PC-9 (cell line): Measurements from ENCODE around the gene TOX2. TPM values are rescaled to one million over a fixed set of nuclear protein-coding genes. Genes with fewer than 3 reads are reported as not detected.

Experiments
- BruUV-seq: library from RNA; stranded (reverse); fragments of 400-500 nt; replicated peaks from 2 replicates; lab custom pipeline; 2021; lab: Mats Ljungman, UMichigan
- CTCF ChIA-PET: fragments of 300-600 bp; sonication (Branson Sonifier 250); formaldehyde crosslinking; loops from one replicate; lab custom pipeline; 2022; ENCODE audit warnings: antibody characterized with exemption; lab: Charles Lee
- POLR2A ChIA-PET: fragments of 300-600 bp; sonication (Branson Sonifier 250); formaldehyde crosslinking; loops from one replicate; lab custom pipeline; 2022; ENCODE audit warnings: antibody characterized with exemption; ENCODE audit not compliant: unreplicated experiment; lab: Charles Lee
- DNase-seq, 2 experiments: peaks; one replicate each; pipeline versions ENCODE4 v3.0.0 to v3.0.0-alpha.2; 2015 to 2022; ENCODE audit warnings: mixed read lengths in 1 of 2
- H2AFZ ChIP-seq: fragments of 200-600 bp; sonication (generic); 2 replicates; pipeline ENCODE4 v1.8.1; 2017; ENCODE audit warnings: antibody characterized with exemption
- H3F3A ChIP-seq: fragments of 200-600 bp; sonication (generic); 2 replicates; pipeline ENCODE4 v1.8.1; 2017; ENCODE audit warnings: antibody characterized with exemption, mild to moderate bottlenecking, low read depth; ENCODE audit not compliant: insufficient read depth
- H3K27ac ChIP-seq: fragments of 200-600 bp; sonication (generic); 2 replicates; pipeline ENCODE4 v1.6.1; 2016; ENCODE audit warnings: mixed run types
- H3K27me3 ChIP-seq: fragments of 200-600 bp; sonication (generic); 2 replicates; pipeline ENCODE4 v1.6.1; 2016; ENCODE audit warnings: low read depth, mixed run types; ENCODE audit not compliant: insufficient read depth
- H3K36me3 ChIP-seq: fragments of 200-600 bp; sonication (generic); 2 replicates; pipeline ENCODE4 v1.6.1; 2016; ENCODE audit warnings: low read depth, mixed run types
- H3K4me1 ChIP-seq: fragments of 200-600 bp; sonication (generic); replicated peaks from 2 replicates; pipeline ENCODE4 v1.6.1; 2016; ENCODE audit warnings: mixed run types; ENCODE audit not compliant: insufficient read depth
- H3K4me2 ChIP-seq: fragments of 200-600 bp; sonication (generic); 2 replicates; pipeline ENCODE4 v1.6.1; 2017; ENCODE audit warnings: mixed run types
- H3K4me3 ChIP-seq: fragments of 200-600 bp; sonication (generic); 2 replicates; pipeline ENCODE4 v1.6.1; 2016; ENCODE audit warnings: mixed run types
- H3K79me2 ChIP-seq: fragments of 200-600 bp; sonication (generic); 2 replicates; pipeline ENCODE4 v1.6.1; 2017; ENCODE audit warnings: low read depth, mixed run types
- H3K9me2 ChIP-seq: fragments of 200-600 bp; sonication (generic); 2 replicates; pipeline ENCODE4 v1.8.1; 2017; ENCODE audit warnings: mild to moderate bottlenecking; ENCODE audit not compliant: insufficient read depth
- H3K9me3 ChIP-seq: fragments of 200-600 bp; sonication (generic); 2 replicates; pipeline ENCODE4 v1.8.1; 2016; ENCODE audit warnings: low read depth; ENCODE audit not compliant: insufficient read depth
- H4K20me1 ChIP-seq: fragments of 200-600 bp; sonication (generic); 2 replicates; pipeline ENCODE4 v1.8.1; 2017; ENCODE audit not compliant: insufficient read depth
- CTCF ChIP-seq: fragments of 200-600 bp; sonication (generic); conservative IDR thresholded peaks from 2 replicates; pipeline ENCODE4 v1.6.1; 2017; ENCODE audit warnings: mixed run types, antibody characterized with exemption, mild to moderate bottlenecking, moderate library complexity
- EZH2 ChIP-seq: fragments of 200-600 bp; sonication (generic); IDR thresholded peaks from 2 replicates; pipeline ENCODE4 v1.8.0; 2017; ENCODE audit warnings: antibody characterized with exemption, low read depth
- intact Hi-C: fragments of 100-400 bp; cut with micrococcal nuclease; formaldehyde crosslinking; loops from one replicate; pipeline ENCODE4 v1.10.0; 2022; ENCODE audit not compliant: unreplicated experiment
- total RNA-seq: library from RNA; stranded (reverse); gene quantifications from 2 replicates; pipeline ENCODE4 v1.2.3, GENCODE V29; 2021

TOX2 gene
- total RNA-seq, 1 experiment from 2014 or later = 30.1 TPM

GRCh38 chr20:43920797-43921196, 6.1 kb downstream of the TOX2 start:
- CTCF ChIA-PET = no interaction called here
- Histone ChIP-seq H3K27me3 (no peaks in the 10 kb centered on the region), H3K4me2 (no peak overlapping the region), H3K9me3 (no peaks in the 10 kb centered on the region), H3F3A (peaks cover 30% of the 10 kb centered on the region), H3K9me2 (no peaks in the 10 kb centered on the region), H3K27ac (no peak overlapping the region), H3K79me2 (peaks cover 100% of the 10 kb centered on the region), H3K36me3 (peaks cover 10% of the 10 kb centered on the region; the same call in 1 of the 2 replicates), H3K4me3 (no peak overlapping the region), H3K4me1 (peaks cover 67% of the 10 kb centered on the region), H4K20me1 (peaks cover 69% of the 10 kb centered on the region), H2AFZ (no peak overlapping the region)
- POLR2A ChIA-PET = no interaction called here
- DNase-seq = no peak
- intact Hi-C loops = no loop called here
- no peak for TF ChIP-seq EZH2
- TF ChIP-seq CTCF = no peak
- BruUV-seq = no TSS peak

DNA sequence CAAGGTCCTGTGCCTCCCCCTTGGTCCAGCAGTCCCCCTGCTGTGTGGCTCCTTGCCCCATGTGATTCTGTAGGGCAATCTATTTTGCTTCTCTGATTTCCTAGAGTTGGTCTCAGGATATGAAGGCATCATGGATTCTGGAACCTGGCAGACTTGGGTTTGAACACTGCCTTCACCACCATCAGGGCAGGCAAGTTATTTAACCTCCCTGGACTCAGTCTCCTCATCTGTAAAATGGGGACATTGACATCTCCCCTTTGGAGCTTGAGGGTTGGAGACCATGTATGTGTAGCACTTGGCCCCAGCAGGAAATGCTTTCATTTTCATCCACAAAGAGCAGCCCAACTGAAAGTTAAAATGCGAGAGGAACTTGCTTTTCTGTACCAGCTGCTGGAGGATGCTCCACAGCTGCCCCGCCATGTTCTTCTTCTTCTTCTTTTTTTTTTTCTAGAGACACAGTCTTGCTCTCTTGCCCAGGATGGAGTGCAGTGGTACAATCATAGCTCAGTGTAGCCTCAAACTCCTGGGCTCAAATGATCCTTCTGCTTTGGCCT, 6.7 kb downstream of the TOX2 start:
- Histone ChIP-seq H3K36me3 (peaks cover 10% of the 10 kb centered on the region; the same call in 1 of the 2 replicates), H3K4me1 (peaks cover 72% of the 10 kb centered on the region), H2AFZ (no peak overlapping the region), H3K27ac (no peak overlapping the region), H3K9me3 (no peaks in the 10 kb centered on the region), H3K79me2 (peaks cover 100% of the 10 kb centered on the region), H3K27me3 (no peaks in the 10 kb centered on the region), H4K20me1 (peaks cover 73% of the 10 kb centered on the region), H3K4me2 (no peak overlapping the region), H3K9me2 (no peaks in the 10 kb centered on the region), H3K4me3 (no peak overlapping the region), H3F3A (peaks cover 28% of the 10 kb centered on the region)
- no TSS peak for BruUV-seq
- intact Hi-C loops = no loop called here
- CTCF ChIA-PET = no interaction called here
- no peak for DNase-seq
- no peak for TF ChIP-seq CTCF
- TF ChIP-seq EZH2 = no peak
- POLR2A ChIA-PET = interaction anchor here (0.6 kb wide), 1 partner anchor 344 kb away, joined by 7 read pairs; no protein-coding TSS in a partner anchor

GRCh38 chr20:43922614-43923013, 8.0 kb downstream of the TOX2 start:
- H3K27me3 ChIP-seq = no peaks in the 10 kb centered on the region
- POLR2A ChIA-PET = no interaction called here
- H3K36me3 ChIP-seq = peaks cover 15% of the 10 kb centered on the region
- no peaks in the 10 kb centered on the region for H3K9me3 ChIP-seq
- H3K4me1 ChIP-seq = peaks cover 70% of the 10 kb centered on the region
- no peaks in the 10 kb centered on the region for H3K9me2 ChIP-seq
- no TSS peak for BruUV-seq
- TF ChIP-seq CTCF (no peak), EZH2 (no peak)
- CTCF ChIA-PET = no interaction called here
- no peak overlapping the region for H3K4me2 ChIP-seq
- peaks cover 16% of the 10 kb centered on the region for H3F3A ChIP-seq
- peaks cover 67% of the 10 kb centered on the region for H4K20me1 ChIP-seq
- no peak overlapping the region for H2AFZ ChIP-seq
- no peak for DNase-seq
- H3K27ac ChIP-seq = no peak overlapping the region
- peaks cover 97% of the 10 kb centered on the region for H3K79me2 ChIP-seq
- no peak overlapping the region for H3K4me3 ChIP-seq
- intact Hi-C loops = no loop called here
